Smooth muscle cell (in vitro differentiated cells): ENCODE measurements around the gene GALNS. TPM values are rescaled to one million over a fixed set of nuclear protein-coding genes. Genes with fewer than 3 reads are reported as not detected.

ENCODE experiments used
- DNase-seq: peaks from one replicate; lab custom pipeline; 2025; ENCODE audit not compliant: unreplicated experiment; lab: John Stamatoyannopoulos, UW
- H2AFZ ChIP-seq: fragments of 200-600 bp; sonication (generic); 2 replicates; pipeline ENCODE4 v1.6.0; 2016; ENCODE audit warnings: antibody characterized with exemption, low read depth, mild to moderate bottlenecking
- H3F3A ChIP-seq: fragments of 200-600 bp; sonication (generic); 2 replicates; pipeline ENCODE4 v1.6.0; 2017; ENCODE audit warnings: antibody characterized with exemption, low read depth
- H3K27ac ChIP-seq: fragments of 200-600 bp; sonication (generic); 2 replicates; pipeline ENCODE4 v1.5.1; 2016; ENCODE audit warnings: low read depth, mild to moderate bottlenecking
- H3K27me3 ChIP-seq: fragments of 200-600 bp; sonication (generic); 2 replicates; pipeline ENCODE4 v1.6.1; 2016; ENCODE audit warnings: low read depth, mild to moderate bottlenecking
- H3K36me3 ChIP-seq: fragments of 200-600 bp; sonication (generic); 2 replicates; pipeline ENCODE4 v1.5.1; 2016; ENCODE audit warnings: low read depth
- H3K4me1 ChIP-seq: fragments of 200-600 bp; sonication (generic); 2 replicates; pipeline ENCODE4 v1.5.1; 2016; ENCODE audit warnings: low read depth
- H3K4me2 ChIP-seq: fragments of 200-600 bp; sonication (generic); 2 replicates; pipeline ENCODE4 v1.6.0; 2016; ENCODE audit warnings: mild to moderate bottlenecking
- H3K4me3 ChIP-seq: fragments of 200-600 bp; sonication (generic); 2 replicates; pipeline ENCODE4 v1.5.1; 2016; ENCODE audit warnings: mild to moderate bottlenecking
- H3K79me2 ChIP-seq: fragments of 200-600 bp; sonication (generic); 2 replicates; pipeline ENCODE4 v1.6.0; 2016; ENCODE audit warnings: low read depth, mild to moderate bottlenecking
- H3K9ac ChIP-seq: fragments of 200-600 bp; sonication (generic); 2 replicates; pipeline ENCODE4 v1.6.0; 2016; ENCODE audit warnings: low read depth
- H3K9me3 ChIP-seq: fragments of 200-600 bp; sonication (generic); replicated peaks from 2 replicates; pipeline ENCODE4 v1.5.1; 2016; ENCODE audit warnings: low read depth
- H4K20me1 ChIP-seq: fragments of 200-600 bp; sonication (generic); 2 replicates; pipeline ENCODE4 v1.6.0; 2016; ENCODE audit warnings: low read depth
- CTCF ChIP-seq: fragments of 200-600 bp; sonication (generic); IDR thresholded peaks from 2 replicates; pipeline ENCODE4 v1.5.1; 2017; ENCODE audit warnings: borderline replicate concordance, mild to moderate bottlenecking, antibody characterized with exemption; ENCODE audit not compliant: insufficient read depth, poor library complexity, severe bottlenecking
- WGBS: methylation state at CpG from one replicate; pipeline ENCODE4 v1.1.7; 2016; ENCODE audit warnings: low lambda C conversion rate; 5-methylcytosine and 5-hydroxymethylcytosine counted together
- polyA plus RNA-seq: library from polyadenylated mRNA; unstranded; fragments of >200 nt; fragmentation: Nextera tagmentation; extraction: Ambion mirVana; gene quantifications from 2 replicates; pipeline ENCODE4 v1.2.1, GENCODE V29; 2016
- total RNA-seq: library from RNA; depleted of rRNA; stranded (reverse); fragments of >200 nt; gene quantifications from 2 replicates; pipeline ENCODE4 v1.2.3, GENCODE V29; 2014

The GALNS gene
- total and polyA plus RNA-seq, 2 experiments from 2014 or later, result 20.8 to 21.3 TPM

GRCh38 chr16:88764080-88764479 is 92.7 kb downstream of the GALNS start:
- H3K9ac ChIP-seq, result peak overlapping the region; percentile 13
- peaks cover 98% of the 10 kb centered on the region for H4K20me1 ChIP-seq

More at GRCh38 chr16:88764080-88764479, 92.7 kb downstream of the GALNS start:
- H3K27me3 ChIP-seq, result no peaks in the 10 kb centered on the region
- H3F3A ChIP-seq, result no peaks in the 10 kb centered on the region
- TF ChIP-seq CTCF, result no peak
- H3K27ac ChIP-seq, result peak overlapping the region; percentile 70
- H3K4me2 ChIP-seq, result no peak overlapping the region
- no peaks in the 10 kb centered on the region for H3K36me3 ChIP-seq
- H3K79me2 ChIP-seq, result peaks cover 83% of the 10 kb centered on the region
- 95% methylated on average over 19 of the region's 19 CpGs for WGBS
- no peak overlapping the region for H2AFZ ChIP-seq
- H3K9me3 ChIP-seq, result no peaks in the 10 kb centered on the region
- no peak for DNase-seq
- no peak overlapping the region for H3K4me3 ChIP-seq
- peaks cover 25% of the 10 kb centered on the region for H3K4me1 ChIP-seq

Other genes starting within 250 kb of the GALNS start
- not detected in 2 replicates for gene IL17C, start 218.4 kb downstream of the GALNS start, total RNA-seq
- not detected in 2 replicates for gene IL17C, start 218.4 kb downstream of the GALNS start, polyA plus RNA-seq
- gene CYBA, start 205.9 kb downstream of the GALNS start, total RNA-seq, result 158 and 181 TPM in 2 replicates
- gene CYBA, start 205.9 kb downstream of the GALNS start, polyA plus RNA-seq, result 388 and 490 TPM in 2 replicates
- gene MVD, start 193.9 kb downstream of the GALNS start, total RNA-seq, result 25.7 and 46.1 TPM in 2 replicates
- 85.9 and 113 TPM in 2 replicates for gene MVD, start 193.9 kb downstream of the GALNS start, polyA plus RNA-seq
- gene SNAI3, start 170.4 kb downstream of the GALNS start, total RNA-seq, result 0.22 and 0.81 TPM in 2 replicates
- 1.4 and 3.3 TPM in 2 replicates for gene SNAI3, start 170.4 kb downstream of the GALNS start, polyA plus RNA-seq
- 6.5 and 10.1 TPM in 2 replicates for gene RNF166, start 150.5 kb downstream of the GALNS start, total RNA-seq
- gene RNF166, start 150.5 kb downstream of the GALNS start, polyA plus RNA-seq, result 16.2 and 17.3 TPM in 2 replicates
- gene CTU2, start 150.4 kb downstream of the GALNS start, total RNA-seq, result 5.8 and 6.6 TPM in 2 replicates
- 16.4 and 21.3 TPM in 2 replicates for gene CTU2, start 150.4 kb downstream of the GALNS start, polyA plus RNA-seq
- 59.2 and 62.1 TPM in 2 replicates for gene PIEZO1, start 71.7 kb downstream of the GALNS start, total RNA-seq
- gene PIEZO1, start 71.7 kb downstream of the GALNS start, polyA plus RNA-seq, result 70.9 and 107 TPM in 2 replicates
- 2.1 and 5.3 TPM in 2 replicates for gene CDT1, start 53.2 kb downstream of the GALNS start, total RNA-seq
- gene CDT1, start 53.2 kb downstream of the GALNS start, polyA plus RNA-seq, result 9.0 and 13.3 TPM in 2 replicates
- gene APRT, start 45.0 kb downstream of the GALNS start, total RNA-seq, result 72.5 and 143 TPM in 2 replicates
- 200 and 216 TPM in 2 replicates for gene APRT, start 45.0 kb downstream of the GALNS start, polyA plus RNA-seq
- 17.9 and 36.3 TPM in 2 replicates for gene TRAPPC2L, start 180 bp upstream of the GALNS start, total RNA-seq
- 125 and 130 TPM in 2 replicates for gene TRAPPC2L, start 180 bp upstream of the GALNS start, polyA plus RNA-seq
- not detected in 2 replicates for gene PABPN1L, start 9.7 kb upstream of the GALNS start, total RNA-seq
- 0.27 TPM in 1 of 2 replicates, not detected in the other for gene PABPN1L, start 9.7 kb upstream of the GALNS start, polyA plus RNA-seq
- gene CBFA2T3, start 120.3 kb upstream of the GALNS start, total RNA-seq, result 0.45 TPM in 1 of 2 replicates, not detected in the other
- 0.25 and 0.87 TPM in 2 replicates for gene CBFA2T3, start 120.3 kb upstream of the GALNS start, polyA plus RNA-seq
- 13.6 and 15.1 TPM in 2 replicates for gene ACSF3, start 236.9 kb upstream of the GALNS start, total RNA-seq
- 13.6 and 15.5 TPM in 2 replicates for gene ACSF3, start 236.9 kb upstream of the GALNS start, polyA plus RNA-seq